HG02981 (cell line): ENCODE results near the gene TRAIP.
A peak's percentile ranks its signal among the peaks of the same experiment; 100 is the strongest.
"Not testable (repeated sequence)": the region's sequence is repeated elsewhere in the genome, so short reads cannot be mapped to it uniquely, and the experiment has no call there.

Experiments used
- ATAC-seq: cut with Tn5 transposase; IDR thresholded peaks from one replicate; pipeline ENCODE4 v1.9.1; 2021; ENCODE audit warnings: mild to moderate bottlenecking, moderate library complexity; ENCODE audit not compliant: unreplicated experiment

TRAIP gene

GRCh38 chr3:49856181-49857005 is at the start of gene TRAIP:
Gene TRAIP (minus strand): TSS chr3:49856564. CDS start chr3:49856453, 111 bp downstream.
- ATAC-seq: peak; percentile 97

DNA sequence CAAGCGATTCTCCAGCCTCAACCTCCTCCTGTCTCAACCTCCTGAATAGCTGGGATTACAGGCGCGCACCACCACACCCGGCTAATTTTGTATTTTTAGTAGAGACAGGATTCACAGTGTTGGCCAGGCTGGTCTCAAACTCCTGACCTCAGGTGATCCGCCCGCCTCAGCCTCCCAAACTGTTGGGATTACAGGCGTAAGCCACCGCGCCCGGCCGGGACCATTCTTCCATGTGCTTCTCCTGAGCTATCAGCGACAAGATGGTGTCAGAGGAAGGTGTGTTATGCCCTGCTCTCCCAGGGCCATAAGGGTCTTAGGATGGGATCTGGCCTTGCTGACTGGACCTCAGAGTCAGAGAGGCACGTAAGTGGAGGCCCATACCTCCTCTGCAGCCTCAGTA is 48.1 kb upstream of the TRAIP start:
- ATAC-seq: not testable (repeated sequence)

- ATAC-seq: peak; percentile 78
Measured at GRCh38 chr3:49903451-49904424, 47.4 kb upstream of the TRAIP start, which contains the start of gene MST1R. Gene MST1R (minus strand): TSS chr3:49903873. CDS start chr3:49903609, 264 bp downstream.

DNA sequence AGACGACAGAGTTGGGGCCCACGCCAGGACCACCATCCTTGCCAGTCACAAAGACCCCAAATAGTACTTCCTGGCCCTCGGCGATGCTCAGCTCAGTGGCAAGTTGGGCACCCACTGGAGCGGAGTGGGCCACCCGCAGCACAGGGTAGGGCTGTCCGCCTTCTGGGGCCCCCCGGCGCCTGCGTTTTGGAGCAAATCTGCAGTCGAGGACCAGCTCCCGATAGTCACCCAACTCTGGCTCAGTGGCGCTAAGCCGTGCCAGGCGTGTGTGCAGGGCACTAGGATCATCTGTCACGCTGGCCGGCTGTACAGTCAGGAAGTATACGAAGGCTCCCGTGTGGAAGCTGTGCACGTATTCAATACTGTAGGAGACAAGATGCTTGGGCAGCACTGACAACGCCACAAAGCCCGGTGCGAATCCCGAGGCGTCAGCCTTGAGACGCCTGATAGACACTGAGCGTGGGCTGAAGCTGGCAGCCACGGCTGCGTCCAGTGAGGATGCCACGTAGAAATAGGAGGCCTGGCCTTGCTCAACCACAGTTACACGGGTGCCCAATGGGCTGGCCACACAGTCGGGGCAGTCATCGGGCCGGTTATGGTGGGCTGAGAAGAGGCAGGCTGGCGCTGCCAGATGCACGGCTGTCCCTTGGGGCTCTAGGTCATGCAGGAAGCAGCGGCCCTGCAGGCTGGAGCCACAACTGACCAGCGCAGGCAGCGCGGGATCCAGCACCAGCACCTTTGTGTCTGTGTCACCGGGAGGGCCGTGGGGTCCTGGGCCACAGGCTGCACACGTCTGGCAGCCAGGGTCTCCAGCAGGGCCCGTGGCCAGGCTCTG is 46.4 kb upstream of the TRAIP start:
- ATAC-seq: no peak

GRCh38 chr3:49901366-49902339 is 45.3 kb upstream of the TRAIP start:
- no peak for ATAC-seq

- ATAC-seq: no peak
Measured at GRCh38 chr3:49900491-49901153, 44.3 kb upstream of the TRAIP start.

DNA sequence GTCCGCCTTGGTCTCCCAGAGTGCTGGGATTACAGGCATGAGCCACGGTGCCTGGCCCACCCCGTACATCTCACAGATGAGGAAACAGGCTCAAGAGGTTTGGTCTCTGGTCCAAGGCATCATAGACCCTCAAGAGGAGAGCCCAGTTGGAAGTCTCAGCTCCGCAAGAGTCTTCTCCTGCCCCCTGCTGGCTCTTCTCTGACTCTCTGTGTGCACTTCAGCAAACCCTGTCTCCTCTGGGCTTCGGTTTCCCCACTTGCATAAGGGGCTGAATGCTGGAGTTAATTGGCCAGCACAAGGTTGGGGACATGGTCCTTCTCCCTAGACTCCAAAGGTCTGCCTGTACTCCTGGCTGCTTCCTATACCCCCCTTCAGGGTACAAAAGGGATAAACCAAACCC is 43.5 kb upstream of the TRAIP start:
- ATAC-seq: no peak

GRCh38 chr3:49898991-49899390 is 42.6 kb upstream of the TRAIP start:
- ATAC-seq: no peak

DNA sequence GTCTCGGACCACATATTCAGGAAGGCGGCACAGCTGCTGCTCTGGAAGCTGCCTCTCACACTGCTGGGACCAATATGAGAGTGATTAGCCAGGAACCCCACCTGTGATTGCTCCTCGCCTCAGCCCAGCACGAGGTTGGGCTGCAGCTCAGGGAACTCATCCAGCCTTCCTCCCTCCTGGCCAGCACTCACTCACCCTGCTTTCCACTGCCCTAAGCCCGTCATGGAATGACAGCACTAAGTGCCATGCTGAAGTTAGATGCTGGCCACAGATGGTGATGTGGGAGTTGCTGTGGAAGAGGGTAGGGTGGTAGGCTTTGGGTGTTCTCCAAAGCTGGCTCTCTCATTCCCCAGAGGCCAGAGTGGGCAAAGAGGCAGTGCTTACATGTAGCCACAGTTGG is 40.0 kb upstream of the TRAIP start:
- ATAC-seq: no peak

DNA sequence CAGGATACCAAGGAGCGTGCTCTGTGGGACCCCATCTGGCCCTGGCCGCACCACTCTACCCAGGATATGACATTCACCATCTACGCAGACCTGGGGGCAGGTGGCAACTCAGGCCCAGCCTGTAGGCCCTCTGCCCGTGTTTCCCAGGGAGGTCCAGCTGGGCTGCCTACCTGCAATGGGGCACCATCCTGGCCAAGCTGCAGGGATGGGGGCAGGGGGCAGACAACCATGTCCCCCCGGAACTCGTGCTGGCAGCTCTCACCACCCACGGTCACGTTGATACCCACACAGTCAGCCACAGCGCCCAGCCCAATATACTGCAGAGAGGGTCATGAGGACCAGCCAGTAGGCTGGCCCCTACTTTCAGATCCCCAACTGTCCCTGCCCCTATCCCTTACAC is 39.4 kb upstream of the TRAIP start:
- no peak for ATAC-seq

GRCh38 chr3:49889296-49889695 is 32.9 kb upstream of the TRAIP start:
- no peak for ATAC-seq

DNA sequence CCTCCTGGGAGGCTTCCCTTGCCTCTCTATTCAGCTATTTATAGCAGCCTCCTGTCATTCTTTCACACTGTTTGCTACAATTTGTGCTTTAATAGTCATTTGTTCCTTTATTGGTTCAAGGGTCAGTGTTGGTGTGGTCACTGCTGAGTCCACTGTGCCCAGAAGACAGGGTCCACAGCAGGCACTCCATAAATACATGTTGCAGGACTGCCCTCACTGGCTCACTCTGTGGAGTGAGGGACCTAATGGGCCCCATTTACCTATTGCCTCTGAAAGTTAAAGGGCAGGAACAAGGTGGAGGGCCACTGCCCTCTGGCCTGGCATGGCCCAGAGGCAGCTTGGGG is 30.5 kb upstream of the TRAIP start:
- ATAC-seq: no peak

DNA sequence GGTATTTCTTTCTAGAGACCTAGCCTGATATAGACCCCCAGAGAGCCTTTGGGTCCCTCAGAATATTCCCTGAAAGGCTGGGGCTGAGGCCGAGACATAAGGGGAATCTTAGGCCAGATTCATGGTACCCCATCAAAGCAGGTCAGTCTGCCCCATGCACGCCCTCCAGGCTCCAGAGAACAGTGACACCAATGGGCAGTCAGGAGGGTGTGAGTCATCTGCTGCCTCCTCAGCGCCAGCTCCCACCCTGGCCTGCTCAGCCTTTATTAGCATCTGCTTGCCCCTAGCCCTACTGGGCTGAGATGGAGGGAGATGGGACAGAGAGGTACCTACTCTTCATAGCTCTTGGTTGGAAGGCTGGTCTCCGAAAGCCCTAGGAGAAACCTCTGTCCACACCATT is 27.6 kb upstream of the TRAIP start:
- ATAC-seq: no peak

GRCh38 chr3:49882166-49882565 is 25.8 kb upstream of the TRAIP start:
- ATAC-seq: no peak

GRCh38 chr3:49880581-49881315 is 24.4 kb upstream of the TRAIP start:
- no peak for ATAC-seq

- ATAC-seq: no peak
Measured at GRCh38 chr3:49879721-49880120, 23.4 kb upstream of the TRAIP start.

DNA sequence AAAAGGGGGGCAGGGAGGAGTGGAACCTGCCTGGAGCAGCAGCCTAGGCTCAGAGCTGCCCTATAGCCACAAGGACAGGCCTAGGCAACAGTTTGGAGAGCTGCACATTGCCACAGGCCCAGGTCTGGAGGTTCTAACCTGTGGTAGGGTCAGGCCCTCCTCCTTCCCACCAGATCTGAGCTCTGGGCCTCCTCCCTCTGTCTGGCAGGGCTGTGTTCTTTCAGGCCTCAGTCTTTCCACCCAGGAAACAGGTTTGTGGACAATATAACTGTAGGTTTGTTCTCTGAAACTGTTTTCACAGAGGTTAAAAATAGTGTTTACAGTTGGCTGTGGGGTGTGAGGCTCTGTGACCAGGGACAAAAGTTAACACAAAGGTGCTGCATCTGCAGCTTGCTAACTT is 22.3 kb upstream of the TRAIP start:
- ATAC-seq: no peak

- ATAC-seq: no peak
Measured at GRCh38 chr3:49877716-49878115, 21.4 kb upstream of the TRAIP start.

DNA sequence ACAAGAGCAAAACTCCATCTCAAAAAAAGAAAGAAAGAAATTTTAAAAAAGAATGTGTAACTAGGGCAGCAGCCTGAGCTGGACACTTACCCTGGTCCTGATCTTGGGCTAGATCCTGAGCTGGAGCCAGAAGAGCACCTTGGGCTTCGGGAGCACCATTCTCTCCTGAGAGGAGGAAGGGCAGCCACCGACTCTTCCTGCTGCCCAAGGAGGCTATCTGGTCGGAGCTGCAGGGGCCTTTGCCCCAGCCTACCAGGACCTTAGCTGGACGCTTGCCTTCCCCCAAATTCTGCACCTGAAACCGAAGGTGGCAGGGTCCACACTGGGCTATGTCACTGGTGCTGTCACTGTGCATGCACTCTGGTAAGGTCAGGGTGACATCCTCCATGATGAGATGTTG is 20.2 kb upstream of the TRAIP start:
- ATAC-seq: no peak
